ENCODE measurements around the gene AATK. TPM values are rescaled to one million over a fixed set of nuclear protein-coding genes. Genes with fewer than 3 reads are reported as not detected.

Gene AATK
- total and polyA plus RNA-seq, 10 donors = 2.5 to 69.5 (median 20.1) TPM

- Histone ChIP-seq H3K4me3 (no peak overlapping the region), H3K27me3 (replicated peaks in 1 of 7) (peaks cover 0 to 9% (median 0%) of the 10 kb centered on the region in 7 donors), H3K27ac (no peak overlapping the region), H3K4me1 (peaks cover 3 to 46% (median 20%) of the 10 kb centered on the region in 6 donors), H3K36me3 (peaks cover 0 to 21% (median 0%) of the 10 kb centered on the region in 6 donors), H3K9me3 (no peaks in the 10 kb centered on the region)
- TF ChIP-seq POLR2AphosphoS5 (IDR thresholded peaks at IDR 0.05) = no peak
- no peak for TF ChIP-seq POLR2A (IDR thresholded peaks at IDR 0.05)
- no peak for TF ChIP-seq CTCF (IDR thresholded peaks at IDR 0.05 in 8 of 11, conservative IDR thresholded peaks at IDR 0.05 in 3 of 11)
- WGBS, 5 donors = 89 to 97% (median 94%) methylated on average over 4 to 23 of the region's 23 CpGs
- DNase-seq = no peak
- intact Hi-C loops (cut with DNase I; ENCODE audit: low total_unique reads) = loop anchor here (10.0 kb wide), 2 partner anchors 67 to 97 kb away; partner anchors contain the start of gene CHMP6
Measured at GRCh38 chr17:81091774-81092517, 74.1 kb downstream of the AATK start.

- intact Hi-C loops (cut with DNase I; ENCODE audit: low total_unique reads) = loop anchor here (10.0 kb wide), 2 partner anchors 66 to 96 kb away; partner anchors contain the start of gene CHMP6
- DNase-seq = no peak
- H3K36me3 ChIP-seq = peaks cover 0 to 29% (median 4%) of the 10 kb centered on the region in 6 donors
- WGBS, 5 donors = 85 to 95% (median 91%) methylated on average over 6 to 9 of the region's 9 CpGs
- no peaks in the 10 kb centered on the region for H3K9me3 ChIP-seq
- TF ChIP-seq POLR2AphosphoS5 (IDR thresholded peaks at IDR 0.05) = no peak
- no peak for TF ChIP-seq CTCF (IDR thresholded peaks at IDR 0.05 in 8 of 11, conservative IDR thresholded peaks at IDR 0.05 in 3 of 11)
- H3K4me1 ChIP-seq = peaks cover 0 to 38% (median 14%) of the 10 kb centered on the region in 6 donors
- H3K27me3 ChIP-seq (replicated peaks in 1 of 7) = peaks cover 0 to 9% (median 0%) of the 10 kb centered on the region in 7 donors
- H3K4me3 ChIP-seq = no peak overlapping the region
- no peak overlapping the region for H3K27ac ChIP-seq
Measured at GRCh38 chr17:81091154-81091553, 74.9 kb downstream of the AATK start.

- Histone ChIP-seq H3K4me1 (peaks cover 0 to 32% (median 11%) of the 10 kb centered on the region in 6 donors), H3K36me3 (peaks cover 0 to 35% (median 4%) of the 10 kb centered on the region in 6 donors), H3K27me3 (replicated peaks in 1 of 7) (peaks cover 0 to 9% (median 0%) of the 10 kb centered on the region in 7 donors), H3K27ac (peak overlapping the region in 1 of 8 donors; percentile 58), H3K9me3 (no peaks in the 10 kb centered on the region), H3K4me3 (no peak overlapping the region)
- WGBS, 5 donors = 58 to 78% (median 64%) methylated on average over 16 to 26 of the region's 26 CpGs
- no peak for TF ChIP-seq POLR2A (IDR thresholded peaks at IDR 0.05)
- TF ChIP-seq POLR2AphosphoS5 (IDR thresholded peaks at IDR 0.05) = no peak
- TF ChIP-seq CTCF (IDR thresholded peaks at IDR 0.05 in 8 of 11, conservative IDR thresholded peaks at IDR 0.05 in 3 of 11) = no peak
- intact Hi-C loops (cut with DNase I; ENCODE audit: low total_unique reads) = loop anchor here (10.0 kb wide), 2 partner anchors 66 to 96 kb away; partner anchors contain the start of gene CHMP6
- DNase-seq = peak; percentile 83
Measured at GRCh38 chr17:81090361-81091136, 75.5 kb downstream of the AATK start.
